Measurements from ENCODE around the gene CTRB1. TPM values are rescaled to one million over a fixed set of nuclear protein-coding genes. Genes with fewer than 3 reads are reported as not detected.
A peak's percentile ranks its signal among the peaks of the same experiment; 100 is the strongest.
"Not testable (repeated sequence)": the region's sequence is repeated elsewhere in the genome, so short reads cannot be mapped to it uniquely, and the experiment has no call there.

Gene CTRB1
- total RNA-seq, 2 donors from 2014 or later, result 0.39 to 1.4 TPM

DNA sequence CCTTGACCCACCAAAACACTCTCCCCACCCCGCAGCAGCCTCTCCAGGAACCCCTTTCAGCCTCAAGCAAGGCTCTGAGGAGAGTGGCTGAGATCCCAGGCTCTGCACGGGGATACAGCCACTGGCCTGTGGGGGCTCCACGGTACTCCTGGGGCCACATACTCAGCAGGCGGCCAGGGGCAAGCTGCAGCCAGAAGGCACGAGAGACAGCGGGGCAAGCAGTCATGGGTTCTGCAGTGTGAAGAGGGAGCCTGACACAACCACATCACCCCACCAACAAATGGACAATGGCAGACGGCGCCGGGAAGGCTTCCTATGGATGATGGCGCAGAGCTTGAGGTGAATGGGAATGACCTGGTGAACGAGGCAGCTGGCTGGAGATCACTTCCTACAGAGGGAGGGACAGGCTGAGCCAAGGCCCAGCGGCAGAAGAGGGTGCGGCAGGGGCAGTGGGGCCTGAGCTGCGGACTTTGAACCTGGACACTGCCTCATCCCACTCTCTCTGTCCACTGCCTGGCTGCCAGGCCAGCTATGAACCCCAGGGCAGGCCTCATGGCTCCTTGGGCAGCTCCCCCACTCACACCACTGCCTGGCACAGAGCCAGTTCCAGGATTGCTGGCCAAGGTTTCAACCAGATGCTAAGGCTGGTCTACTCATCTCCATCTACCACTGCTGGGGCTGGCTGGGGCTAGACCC is 43.5 kb downstream of the CTRB1 start:
- intact Hi-C loops (cut with DNase I), result no loop called here
- DNase-seq (peak; percentile 65), ATAC-seq (peak in 1 of 2 donors; percentile 1)

DNA sequence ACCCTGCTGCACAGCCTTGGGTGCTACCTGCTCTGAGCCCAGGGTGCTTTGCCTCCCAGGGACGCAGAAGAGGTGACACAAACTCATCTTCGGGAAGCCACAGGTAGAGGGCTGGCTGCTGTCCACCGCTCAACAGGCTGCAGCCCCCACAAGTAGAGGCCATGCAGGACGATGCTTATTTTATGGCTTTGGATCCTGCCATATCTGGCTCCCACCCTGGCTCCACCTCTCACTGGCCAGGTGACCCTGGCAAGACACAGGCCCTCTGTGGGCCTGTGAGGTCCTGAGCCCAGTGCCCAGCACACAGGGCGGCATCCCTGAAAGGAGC is 44.0 kb downstream of the CTRB1 start:
- intact Hi-C loops (cut with DNase I), result no loop called here
- DNase-seq (no peak), ATAC-seq (no peak)

DNA sequence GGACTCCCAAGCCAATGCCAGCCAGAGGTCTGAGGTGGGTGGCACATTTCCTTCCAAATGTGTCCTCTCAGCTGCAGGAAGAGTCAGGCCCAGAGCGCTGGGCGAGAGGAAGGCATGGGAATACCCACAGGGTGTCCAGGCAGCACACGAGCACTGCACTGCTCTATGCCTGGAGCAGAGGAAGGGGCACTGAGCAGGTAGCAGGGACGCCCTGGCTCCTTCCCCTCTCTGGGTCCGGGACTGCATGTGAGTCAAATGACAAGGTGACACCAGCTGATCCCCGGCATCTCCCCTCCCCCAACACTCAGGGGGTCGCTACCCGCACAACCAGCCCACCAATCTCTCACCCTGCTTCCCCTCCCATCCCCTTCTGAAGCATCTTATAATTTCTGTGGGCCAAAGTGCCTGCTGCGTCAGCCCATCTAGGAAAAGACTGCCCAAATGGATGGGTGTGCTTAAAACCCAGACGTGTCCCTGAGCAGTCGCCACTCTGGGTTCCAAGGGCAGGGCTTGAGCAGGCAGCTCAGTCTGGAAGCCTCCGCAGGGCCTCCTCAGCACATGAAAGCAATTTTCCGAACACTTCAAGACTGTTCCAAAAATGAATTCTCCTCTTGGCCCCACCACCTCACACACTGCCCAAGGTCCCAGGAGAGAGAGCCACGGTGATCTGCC is 44.6 kb downstream of the CTRB1 start:
- no peak for DNase-seq
- ATAC-seq, result peak in 1 of 2 donors; percentile 5
- intact Hi-C loops (cut with DNase I), result no loop called here

DNA sequence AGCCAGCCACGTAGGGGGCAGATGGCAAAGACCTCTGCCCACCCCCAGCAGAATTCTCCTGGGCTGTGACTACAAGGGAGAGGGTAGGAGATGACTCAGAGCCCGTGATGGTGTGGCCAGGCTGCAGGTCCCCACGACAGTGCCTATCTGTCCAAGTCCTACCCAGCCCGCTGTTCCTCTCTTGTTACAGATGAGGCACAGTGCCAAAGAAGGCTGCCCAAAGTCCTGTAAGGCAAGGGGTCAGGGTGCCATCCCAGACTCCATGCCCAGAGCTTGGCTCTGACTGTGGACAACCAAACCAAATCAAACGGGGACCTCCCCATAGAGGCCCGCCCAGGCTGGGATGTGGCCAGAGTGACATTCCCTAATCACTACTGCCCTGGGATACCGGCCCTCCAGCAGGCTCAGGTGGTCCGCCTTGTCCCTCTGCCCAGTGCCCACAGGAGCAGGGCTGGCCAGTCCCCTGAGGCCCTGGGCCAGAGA is 45.2 kb downstream of the CTRB1 start:
- peak; percentile 58 for DNase-seq
- ATAC-seq, result peak; percentile 21 to 50
- intact Hi-C loops (cut with DNase I), result no loop called here

DNA sequence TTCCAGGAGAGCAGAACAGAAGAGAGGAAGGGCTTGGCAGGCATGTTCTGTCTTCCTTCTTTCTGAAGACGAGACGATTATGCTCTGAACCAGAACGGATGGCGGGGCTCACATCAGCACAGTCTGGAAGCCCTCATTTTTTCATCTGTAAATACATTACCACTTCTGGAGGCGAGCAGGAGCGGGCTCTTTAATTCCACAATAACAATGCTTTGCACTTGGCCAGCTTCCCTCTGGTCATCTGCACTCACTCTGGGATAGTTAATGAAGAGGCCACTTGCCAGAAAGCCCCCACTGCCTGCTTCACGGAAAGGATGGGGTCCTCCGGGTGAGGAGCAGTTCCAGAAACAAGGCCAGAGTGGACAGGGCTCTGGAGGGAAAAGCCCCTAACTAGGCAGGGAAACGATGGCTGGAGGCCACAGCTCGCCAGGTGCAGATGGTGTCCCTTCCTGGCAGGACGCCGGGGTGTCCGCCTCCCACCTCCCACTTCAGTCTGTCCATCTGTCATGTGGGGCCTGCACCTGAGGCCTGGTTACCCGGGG is 45.7 kb downstream of the CTRB1 start:
- intact Hi-C loops (cut with DNase I), result no loop called here
- peak in 1 of 2 donors; percentile 3 for ATAC-seq
- DNase-seq, result peak; percentile 44

DNA sequence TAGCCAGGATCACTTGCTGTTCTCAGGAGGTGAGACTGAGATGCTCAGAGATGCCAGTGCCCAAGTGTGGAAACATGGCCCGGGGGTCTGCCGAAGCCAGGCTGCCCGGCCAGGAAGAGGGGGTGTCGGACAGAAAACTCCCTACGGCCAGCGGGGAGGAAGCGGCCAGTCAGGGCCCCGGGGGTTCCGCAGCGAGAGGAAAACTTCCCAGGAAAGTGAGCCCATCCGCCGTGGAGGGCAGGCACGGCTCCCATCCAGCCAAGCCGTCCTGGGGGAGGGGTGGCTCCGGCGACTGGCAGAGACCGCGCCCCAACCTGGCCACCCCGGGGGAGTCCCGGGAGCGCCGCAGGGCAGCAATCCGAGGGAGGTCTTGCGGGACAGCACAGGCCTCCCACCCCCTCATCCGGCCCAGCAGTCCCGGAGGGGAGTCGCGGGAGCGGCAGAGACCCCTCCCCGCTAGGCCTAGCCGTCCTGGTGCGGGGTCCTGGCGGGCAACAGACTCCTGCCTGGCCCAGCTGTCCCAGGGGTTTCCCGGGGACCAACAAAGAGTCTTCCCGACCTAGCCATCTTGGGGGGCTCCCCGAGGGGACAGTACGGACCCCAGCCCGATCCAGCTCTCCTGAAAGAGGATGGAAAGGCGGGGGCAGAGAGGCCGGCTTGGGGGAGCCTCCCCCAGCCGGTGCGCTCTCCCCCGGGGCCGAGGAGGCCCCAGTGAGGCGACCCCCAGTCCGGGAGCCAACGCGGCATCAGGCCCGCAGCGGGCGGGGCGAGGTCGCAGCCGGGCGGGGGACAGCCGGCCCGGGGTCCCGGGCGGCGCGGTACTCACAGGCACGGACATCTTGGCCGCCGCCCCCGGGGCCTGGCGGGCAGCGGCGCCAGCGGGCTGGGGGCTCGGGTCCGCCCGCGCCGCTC is 46.5 kb downstream of the CTRB1 start:
- peak; percentile 67 for DNase-seq
- peak; percentile 32 to 35 for ATAC-seq
- intact Hi-C loops (cut with DNase I), result loop anchor here in 1 of 2 donors (5.0 kb wide), 1 partner anchor 37 kb away; no protein-coding TSS in a partner anchor

DNA sequence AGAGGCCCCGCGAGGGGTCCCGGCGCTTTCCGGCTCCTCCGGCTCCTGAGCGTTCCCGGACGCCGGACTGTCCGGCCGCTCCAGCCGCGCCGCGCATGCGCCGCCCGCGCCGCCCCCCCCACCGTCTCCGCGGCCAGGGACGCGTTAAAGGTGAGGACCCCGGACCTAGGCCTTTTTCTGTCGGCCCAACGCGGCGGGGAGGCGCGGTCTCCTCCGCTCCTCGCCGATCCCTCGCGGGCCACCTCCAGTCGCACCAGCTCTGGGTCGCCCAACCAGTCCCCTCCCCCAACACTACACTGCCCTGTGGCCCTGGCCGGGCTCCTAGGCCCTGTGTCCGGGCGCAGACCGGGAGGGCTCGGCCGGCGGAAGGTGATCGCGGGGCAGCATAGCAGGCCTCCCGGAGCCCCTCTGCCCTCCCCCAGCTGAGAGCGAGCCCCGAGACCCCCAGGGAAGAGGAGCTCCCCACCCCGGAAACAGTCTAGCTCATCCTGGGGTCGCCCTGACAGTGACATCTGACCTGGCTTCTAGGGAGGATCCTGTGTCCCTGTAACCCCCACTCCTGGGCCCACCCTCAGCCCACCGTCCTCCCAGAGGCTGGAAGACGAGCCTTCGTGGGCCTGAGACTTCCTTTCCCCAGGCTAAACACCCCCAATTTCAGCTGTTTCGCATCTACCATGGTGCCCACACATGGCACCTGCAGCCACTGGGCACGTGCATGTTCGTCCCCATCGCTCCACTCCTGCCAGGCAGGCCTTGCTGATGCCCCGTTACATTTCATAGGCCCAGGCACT is 47.3 kb downstream of the CTRB1 start:
- DNase-seq, result peak; percentile 72
- intact Hi-C loops (cut with DNase I), result loop anchor here in 1 of 2 donors (5.0 kb wide), 1 partner anchor 36 kb away; no protein-coding TSS in a partner anchor
- ATAC-seq, result peak; percentile 55 to 70

DNA sequence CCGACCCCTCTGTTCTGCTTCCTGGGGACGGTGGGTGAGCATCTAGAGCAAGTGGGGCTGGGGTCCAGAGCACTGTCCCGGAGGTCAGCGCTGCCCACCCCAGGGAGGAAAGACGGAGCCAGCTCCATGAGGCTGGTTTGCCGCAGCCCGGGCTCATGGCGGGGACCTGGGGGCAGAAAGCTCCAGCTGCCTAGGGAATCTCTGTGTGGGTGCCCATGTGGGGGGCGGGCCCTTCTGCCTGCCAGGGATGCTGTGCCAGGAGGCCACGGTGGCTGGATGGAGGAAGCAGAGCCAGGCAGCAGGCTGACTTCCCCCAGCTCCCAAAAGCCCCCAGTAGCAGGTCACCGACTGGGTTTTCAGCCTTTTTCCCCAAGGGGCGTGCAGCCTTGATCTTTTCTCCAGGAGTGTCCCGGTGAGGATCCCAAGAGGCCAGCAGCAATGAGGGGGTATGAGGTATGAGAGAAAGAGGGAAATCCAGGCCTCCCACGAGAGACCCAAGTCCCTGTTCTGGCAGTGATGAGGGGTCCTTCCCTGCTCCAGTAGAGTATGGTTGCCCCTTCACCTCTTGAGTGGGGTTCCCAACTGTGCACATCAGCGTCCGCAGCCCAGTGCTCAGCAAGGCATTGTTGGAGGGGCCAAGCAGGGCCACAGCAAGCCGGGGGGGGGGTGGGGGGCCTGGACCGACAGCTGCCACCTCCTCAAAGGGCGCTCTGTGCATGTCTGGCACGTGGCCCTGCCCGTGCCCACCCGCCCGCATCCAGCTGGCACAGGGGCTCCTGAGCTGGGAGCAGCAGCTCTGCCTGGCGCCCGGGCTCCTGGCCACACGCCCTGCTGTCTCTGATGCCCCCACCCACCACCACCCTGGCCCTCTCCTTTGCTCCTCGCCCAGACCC is 48.2 kb downstream of the CTRB1 start:
- intact Hi-C loops (cut with DNase I), result loop anchor here in 1 of 2 donors (5.0 kb wide), 1 partner anchor 35 kb away; no protein-coding TSS in a partner anchor
- ATAC-seq (no peak), DNase-seq (no peak)

DNA sequence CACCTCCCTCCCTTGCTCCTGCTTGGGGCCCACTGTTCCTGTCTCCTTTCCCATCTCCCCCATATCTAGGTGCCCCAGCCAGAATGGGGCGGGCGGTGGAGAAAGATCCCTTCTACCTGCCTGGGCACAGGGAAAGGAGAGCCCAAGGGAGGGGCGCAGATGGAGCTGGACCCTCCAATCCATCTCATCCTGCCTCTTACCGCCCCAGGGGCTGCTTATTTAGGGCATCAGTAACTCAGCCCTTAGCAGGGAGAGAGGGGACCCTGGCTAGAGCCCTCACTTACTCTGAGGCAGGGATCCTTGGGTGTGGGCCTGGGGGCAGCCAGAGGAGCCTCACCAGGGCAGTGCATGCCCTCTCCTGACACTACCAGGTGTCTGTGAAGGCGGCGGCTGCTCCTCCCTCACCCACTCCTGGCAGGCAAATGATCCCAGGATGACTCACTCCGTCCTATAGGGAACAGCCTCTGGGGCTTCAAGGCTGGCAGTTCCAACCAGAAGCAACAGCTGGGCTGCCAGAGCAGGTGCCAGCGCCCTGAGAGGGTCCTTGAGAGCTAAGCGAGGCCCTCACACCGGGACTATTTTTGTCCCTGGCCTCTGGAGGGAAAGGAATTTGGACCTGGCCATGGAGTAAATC is 49.0 kb downstream of the CTRB1 start:
- DNase-seq, result peak; percentile 75
- intact Hi-C loops (cut with DNase I), result loop anchor here in 1 of 2 donors (5.0 kb wide), 1 partner anchor 35 kb away; no protein-coding TSS in a partner anchor
- ATAC-seq, result peak; percentile 28 to 75

DNA sequence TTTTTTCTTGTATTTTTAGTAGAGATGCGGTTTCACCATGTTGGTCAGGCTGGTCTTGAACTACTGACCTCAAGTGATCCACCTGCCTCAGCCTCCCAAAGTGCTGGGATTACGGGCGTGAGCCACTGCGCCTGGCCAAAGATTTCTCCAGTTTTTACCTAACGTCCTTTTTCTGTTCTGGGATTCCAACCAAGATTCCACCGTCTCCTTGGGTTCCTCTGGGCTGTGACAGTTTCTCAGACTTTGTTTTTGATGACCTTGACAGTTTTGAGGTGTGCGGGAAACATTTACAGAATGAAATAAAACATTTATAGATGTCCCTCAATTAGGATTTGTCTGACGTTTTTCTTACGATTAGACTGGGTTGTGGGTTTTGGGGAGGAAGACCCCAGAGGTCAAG is 50.6 kb downstream of the CTRB1 start:
- ATAC-seq, DNase-seq: not testable (repeated sequence)
- intact Hi-C loops (cut with DNase I), result loop anchor here in 1 of 2 donors (5.0 kb wide), 1 partner anchor 33 kb away; no protein-coding TSS in a partner anchor

DNA sequence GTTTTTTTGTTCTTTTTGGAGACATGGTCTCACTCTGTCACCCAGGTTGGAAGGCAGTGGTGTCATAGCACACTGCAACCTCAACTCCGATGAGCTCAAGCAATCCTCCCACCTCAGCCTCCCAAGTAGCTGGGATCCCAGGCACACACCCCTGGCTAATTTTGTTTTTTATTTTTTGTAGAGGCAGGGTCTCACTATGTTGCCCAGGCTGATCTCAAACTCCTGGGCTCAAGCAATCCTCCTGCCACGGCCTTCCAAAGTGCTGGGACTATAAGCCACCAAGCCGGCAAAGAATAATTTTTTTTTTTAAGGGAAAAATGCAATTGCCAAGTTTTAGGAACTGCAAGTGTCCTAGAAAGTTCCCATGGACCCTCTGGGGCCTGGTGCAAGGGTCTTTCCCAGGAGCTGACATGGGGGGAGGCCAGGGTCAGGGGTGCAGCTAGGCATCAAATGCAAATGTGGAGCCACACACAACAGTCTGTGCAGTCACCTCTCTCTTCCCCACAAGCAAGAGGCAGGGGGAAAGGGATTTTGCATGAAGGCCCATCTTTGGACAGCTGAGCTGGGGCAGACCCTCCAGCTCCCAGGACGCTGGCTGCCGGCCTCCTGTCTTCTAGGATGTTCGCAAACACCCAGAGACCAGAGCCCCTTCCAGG is 52.8 kb downstream of the CTRB1 start:
- no peak for ATAC-seq
- intact Hi-C loops (cut with DNase I), result no loop called here
- DNase-seq, result no peak

DNA sequence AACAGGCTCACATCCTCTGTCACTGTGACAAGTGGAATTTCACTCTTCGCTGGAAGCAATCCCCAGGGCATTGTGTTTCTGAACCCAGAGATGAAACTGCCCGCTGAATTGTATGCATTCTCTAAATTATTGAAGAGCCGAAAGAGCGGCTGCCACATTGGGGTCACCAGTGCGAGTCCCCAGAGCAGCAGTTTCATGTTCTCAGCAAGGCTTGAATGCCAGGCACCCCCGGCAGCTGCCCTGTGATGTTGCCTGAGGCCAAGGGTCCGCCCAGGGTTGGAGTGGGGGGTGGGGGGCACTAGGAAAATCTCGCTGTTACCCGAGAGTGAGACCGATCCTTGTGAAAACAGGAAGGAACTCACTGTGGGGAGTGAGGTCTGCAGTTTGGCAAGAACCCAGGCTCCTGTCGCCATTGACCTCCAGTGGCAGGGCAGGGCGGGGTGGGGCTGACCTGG is 53.3 kb downstream of the CTRB1 start:
- ATAC-seq (no peak), DNase-seq (no peak)
- intact Hi-C loops (cut with DNase I), result no loop called here

DNA sequence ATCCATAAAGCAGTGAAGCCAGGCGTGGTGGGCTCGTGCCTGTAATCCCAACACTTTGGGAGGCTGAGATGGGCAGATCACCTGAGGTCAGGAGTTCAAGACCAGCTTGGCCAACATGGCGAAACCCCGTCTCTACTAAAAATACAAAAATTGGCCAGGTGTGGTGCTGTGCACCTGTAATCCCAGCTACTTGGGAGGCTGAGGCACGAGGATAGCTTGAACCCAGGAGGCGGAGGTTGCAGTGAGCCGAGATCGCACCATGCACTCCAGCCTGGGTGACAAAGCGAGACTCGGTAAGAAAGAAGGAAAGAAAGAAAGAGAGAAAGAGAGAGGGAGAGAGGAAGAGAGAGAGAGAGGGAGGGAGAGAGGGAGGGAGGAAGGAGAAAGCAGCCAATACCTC is 53.8 kb downstream of the CTRB1 start:
- DNase-seq; ATAC-seq; intact Hi-C loops (cut with DNase I): not testable (repeated sequence)

DNA sequence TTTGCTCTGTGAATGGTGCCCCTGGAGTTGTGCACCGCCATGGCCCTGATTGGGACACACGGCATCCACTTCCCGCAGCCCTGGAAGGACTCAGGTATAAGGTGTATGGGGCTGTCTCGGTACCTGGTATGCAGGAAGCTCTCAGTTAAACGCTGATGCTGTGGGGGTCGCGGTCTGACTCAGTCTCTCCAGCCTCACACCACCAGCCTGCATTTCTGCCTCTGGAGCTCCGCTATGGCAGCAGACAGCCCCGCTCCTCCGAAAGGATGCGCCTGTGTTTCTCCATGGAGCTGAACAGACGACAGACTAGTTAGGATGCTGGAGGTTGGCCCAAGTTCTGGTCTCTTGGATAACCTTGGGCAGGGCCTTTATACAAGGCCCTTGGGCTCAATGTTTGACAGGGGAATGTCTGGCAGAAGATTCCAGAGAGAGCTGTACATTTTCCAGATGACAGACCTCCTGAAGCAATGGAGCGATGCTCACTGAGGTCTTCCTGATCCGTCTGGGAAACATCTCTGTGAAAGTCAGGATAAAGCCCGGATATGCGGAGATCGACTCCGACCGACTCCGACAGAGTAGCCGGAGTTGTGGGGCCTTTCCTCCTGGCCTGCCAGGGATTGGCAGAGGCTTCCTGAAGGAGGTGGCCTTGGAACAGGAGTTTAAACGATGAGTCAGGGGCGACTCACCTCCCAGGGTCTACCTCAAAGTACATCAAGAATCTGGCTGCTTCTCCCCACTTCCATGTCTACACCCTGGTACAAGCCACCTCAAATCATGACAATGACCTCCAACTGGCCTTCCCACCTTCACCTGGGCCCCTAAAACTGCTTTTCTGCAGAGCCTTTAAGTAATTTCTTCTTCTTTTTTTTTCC is 54.5 kb downstream of the CTRB1 start:
- DNase-seq (no peak), ATAC-seq (no peak)
- intact Hi-C loops (cut with DNase I), result no loop called here
